Measurements from ENCODE around the gene PCDH1.

- TF ChIP-seq CTCF (conservative IDR thresholded peaks at IDR 0.05; ENCODE audit: low read length): no peak
- no peak for TF ChIP-seq EZH2phosphoT487 (IDR thresholded peaks at IDR 0.05; ENCODE audit: borderline replicate concordance)
Measured at GRCh38 chr5:141869514-141869913, 8.7 kb downstream of the PCDH1 start.
